ENCODE results near the gene SUN3.

GRCh38 chr7:47949703-47950102 is 79.2 kb downstream of the SUN3 start:
- TF ChIP-seq CTCF (IDR thresholded peaks at IDR 0.05; ENCODE audit: poor library complexity, severe bottlenecking) (no peak), EZH2 (IDR thresholded peaks at IDR 0.05; ENCODE audit: borderline replicate concordance, insufficient read depth, low read length, poor library complexity, severe bottlenecking) (no peak), REST (IDR thresholded peaks at IDR 0.05; ENCODE audit: borderline replicate concordance) (no peak), TAF1 (IDR thresholded peaks at IDR 0.05; ENCODE audit: low read depth) (no peak)
